ENCODE measurements around the gene TPK1. TPM values are rescaled to one million over a fixed set of nuclear protein-coding genes. Genes with fewer than 3 reads are reported as not detected.

The TPK1 gene
- total and polyA plus RNA-seq, 2 donors (not counting 1 experiment from before 2014, with no cell fraction given) = 2.4 to 4.1 TPM

GRCh38 chr7:144771927-144772326 is 63.9 kb downstream of the TPK1 start:
- Histone ChIP-seq H3K79me2 (ENCODE audit: control insufficient read depth, insufficient read depth, low read length) (no peaks in the 10 kb centered on the region), H3K9me3 (ENCODE audit: control insufficient read depth, insufficient read depth, low read depth, low read length) (no peaks in the 10 kb centered on the region), H4K20me1 (ENCODE audit: control insufficient read depth, extremely low read depth, insufficient read depth, low read length) (no peaks in the 10 kb centered on the region), H2AFZ (ENCODE audit: low read length) (no peak overlapping the region), H3K36me3 (ENCODE audit: control insufficient read depth, insufficient read depth, low read length) (no peaks in the 10 kb centered on the region), H3K4me3 (replicated peaks in 1 of 4; ENCODE audit: control extremely low read depth in 1 of 4, insufficient read depth in 1 of 4, low read depth in 3 of 4, low read length in 4 of 4) (no peak overlapping the region), H3K9ac (ENCODE audit: insufficient read depth, low read length) (no peak overlapping the region), H3K4me1 (ENCODE audit: control insufficient read depth, extremely low read depth, insufficient read depth, low read length) (no peaks in the 10 kb centered on the region), H3K4me2 (ENCODE audit: extremely low read depth, insufficient read depth, low read length) (no peak overlapping the region), H3K27ac (ENCODE audit: insufficient read depth, low read length) (no peak overlapping the region), H3K27me3 (ENCODE audit: control insufficient read depth, insufficient read depth, low read length) (no peaks in the 10 kb centered on the region)
- no peak for DNase-seq (ENCODE audit: low read depth in 2 of 2)
- no peak for TF ChIP-seq CTCF (conservative IDR thresholded peaks at IDR 0.05 in 1 of 2, IDR thresholded peaks at IDR 0.05 in 1 of 2; ENCODE audit: low read depth in 1 of 2, low read length in 2 of 2)
- no peak for TF ChIP-seq EZH2 (IDR thresholded peaks at IDR 0.05; ENCODE audit: low read length, missing control alignments)

GRCh38 chr7:144771174-144771573 is 64.7 kb downstream of the TPK1 start:
- Histone ChIP-seq H3K9ac (ENCODE audit: insufficient read depth, low read length) (no peak overlapping the region), H3K9me3 (ENCODE audit: control insufficient read depth, insufficient read depth, low read depth, low read length) (no peaks in the 10 kb centered on the region), H3K79me2 (ENCODE audit: control insufficient read depth, insufficient read depth, low read length) (no peaks in the 10 kb centered on the region), H3K27ac (ENCODE audit: insufficient read depth, low read length) (no peak overlapping the region), H3K4me1 (ENCODE audit: control insufficient read depth, extremely low read depth, insufficient read depth, low read length) (no peaks in the 10 kb centered on the region), H3K36me3 (ENCODE audit: control insufficient read depth, insufficient read depth, low read length) (no peaks in the 10 kb centered on the region), H3K27me3 (ENCODE audit: control insufficient read depth, insufficient read depth, low read length) (no peaks in the 10 kb centered on the region), H3K4me3 (replicated peaks in 1 of 4; ENCODE audit: control extremely low read depth in 1 of 4, insufficient read depth in 1 of 4, low read depth in 3 of 4, low read length in 4 of 4) (no peak overlapping the region), H3K4me2 (ENCODE audit: extremely low read depth, insufficient read depth, low read length) (no peak overlapping the region), H4K20me1 (ENCODE audit: control insufficient read depth, extremely low read depth, insufficient read depth, low read length) (no peaks in the 10 kb centered on the region), H2AFZ (ENCODE audit: low read length) (no peak overlapping the region)
- no peak for DNase-seq (ENCODE audit: low read depth in 2 of 2)
- no peak for TF ChIP-seq CTCF (conservative IDR thresholded peaks at IDR 0.05 in 1 of 2, IDR thresholded peaks at IDR 0.05 in 1 of 2; ENCODE audit: low read depth in 1 of 2, low read length in 2 of 2)

GRCh38 chr7:144769352-144769751 is 66.5 kb downstream of the TPK1 start:
- no peaks in the 10 kb centered on the region for H3K9me3 ChIP-seq (ENCODE audit: control insufficient read depth, insufficient read depth, low read depth, low read length)
- TF ChIP-seq EZH2 (IDR thresholded peaks at IDR 0.05; ENCODE audit: low read length, missing control alignments) (no peak), CTCF (conservative IDR thresholded peaks at IDR 0.05 in 1 of 2, IDR thresholded peaks at IDR 0.05 in 1 of 2; ENCODE audit: low read depth in 1 of 2, low read length in 2 of 2) (no peak)
- no peak overlapping the region for H3K4me2 ChIP-seq (ENCODE audit: extremely low read depth, insufficient read depth, low read length)
- DNase-seq (ENCODE audit: low read depth in 2 of 2) = no peak
- H2AFZ ChIP-seq (ENCODE audit: low read length) = no peak overlapping the region
- no peaks in the 10 kb centered on the region for H3K27me3 ChIP-seq (ENCODE audit: control insufficient read depth, insufficient read depth, low read length)
- H3K79me2 ChIP-seq (ENCODE audit: control insufficient read depth, insufficient read depth, low read length) = no peaks in the 10 kb centered on the region
- no peak overlapping the region for H3K4me3 ChIP-seq (replicated peaks in 1 of 4; ENCODE audit: control extremely low read depth in 1 of 4, insufficient read depth in 1 of 4, low read depth in 3 of 4, low read length in 4 of 4)
- no peaks in the 10 kb centered on the region for H4K20me1 ChIP-seq (ENCODE audit: control insufficient read depth, extremely low read depth, insufficient read depth, low read length)
- no peaks in the 10 kb centered on the region for H3K4me1 ChIP-seq (ENCODE audit: control insufficient read depth, extremely low read depth, insufficient read depth, low read length)
- H3K27ac ChIP-seq (ENCODE audit: insufficient read depth, low read length) = no peak overlapping the region
- no peaks in the 10 kb centered on the region for H3K36me3 ChIP-seq (ENCODE audit: control insufficient read depth, insufficient read depth, low read length)
- H3K9ac ChIP-seq (ENCODE audit: insufficient read depth, low read length) = no peak overlapping the region
